Measurements from ENCODE around the gene SCIMP.
"Not testable (repeated sequence)": the region's sequence is repeated elsewhere in the genome, so short reads cannot be mapped to it uniquely, and the experiment has no call there.

Gene SCIMP

DNA sequence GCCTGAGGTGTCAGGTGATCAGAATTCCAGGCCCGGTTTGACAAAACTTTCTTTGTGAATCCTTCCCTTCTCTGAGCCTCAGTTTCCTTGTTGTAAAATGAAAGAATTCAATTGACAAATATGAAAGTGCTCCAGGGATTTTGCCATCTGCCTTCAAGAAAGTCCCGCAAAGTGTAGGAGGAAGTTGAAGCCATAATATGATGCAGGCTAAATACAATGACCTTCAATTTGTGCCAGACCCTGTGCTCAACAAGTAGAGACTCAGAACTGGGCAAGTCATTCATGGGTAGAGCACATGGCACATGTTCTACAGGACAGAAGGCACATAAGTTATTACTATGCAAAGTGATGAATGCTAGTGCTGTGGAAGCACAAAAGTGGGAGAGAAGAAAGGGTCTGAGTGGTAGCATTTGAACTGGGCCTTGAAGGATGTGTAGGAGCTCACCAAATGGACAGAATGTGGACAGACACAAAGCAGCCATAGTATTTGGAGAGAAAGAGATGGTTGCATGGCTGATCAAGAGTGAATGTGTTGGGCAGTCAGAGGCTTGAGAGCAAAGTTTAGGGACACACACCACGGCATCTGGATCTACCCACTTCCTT is 2.4 kb upstream of the SCIMP start:
- no peak for DNase-seq

DNA sequence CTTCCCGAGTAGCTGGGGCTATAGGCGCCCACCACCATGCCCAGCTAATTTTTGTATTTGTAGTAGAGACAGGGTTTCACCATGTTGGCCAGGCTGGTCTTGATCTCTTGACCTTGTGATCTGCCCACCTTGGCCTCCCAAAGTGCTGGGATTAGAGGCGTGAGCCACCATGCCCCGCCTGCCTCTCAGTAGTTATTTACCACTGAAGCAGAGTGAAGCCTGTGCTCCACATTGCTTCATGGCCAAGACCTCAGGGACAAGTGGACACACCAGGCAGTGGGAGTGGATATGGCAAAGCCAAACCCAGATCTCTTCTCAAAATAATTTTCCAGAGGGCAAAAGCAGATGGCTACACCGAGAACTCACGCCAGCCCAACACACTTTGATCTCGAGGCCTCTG is 1.2 kb downstream of the SCIMP start:
- not testable (repeated sequence) for DNase-seq

DNA sequence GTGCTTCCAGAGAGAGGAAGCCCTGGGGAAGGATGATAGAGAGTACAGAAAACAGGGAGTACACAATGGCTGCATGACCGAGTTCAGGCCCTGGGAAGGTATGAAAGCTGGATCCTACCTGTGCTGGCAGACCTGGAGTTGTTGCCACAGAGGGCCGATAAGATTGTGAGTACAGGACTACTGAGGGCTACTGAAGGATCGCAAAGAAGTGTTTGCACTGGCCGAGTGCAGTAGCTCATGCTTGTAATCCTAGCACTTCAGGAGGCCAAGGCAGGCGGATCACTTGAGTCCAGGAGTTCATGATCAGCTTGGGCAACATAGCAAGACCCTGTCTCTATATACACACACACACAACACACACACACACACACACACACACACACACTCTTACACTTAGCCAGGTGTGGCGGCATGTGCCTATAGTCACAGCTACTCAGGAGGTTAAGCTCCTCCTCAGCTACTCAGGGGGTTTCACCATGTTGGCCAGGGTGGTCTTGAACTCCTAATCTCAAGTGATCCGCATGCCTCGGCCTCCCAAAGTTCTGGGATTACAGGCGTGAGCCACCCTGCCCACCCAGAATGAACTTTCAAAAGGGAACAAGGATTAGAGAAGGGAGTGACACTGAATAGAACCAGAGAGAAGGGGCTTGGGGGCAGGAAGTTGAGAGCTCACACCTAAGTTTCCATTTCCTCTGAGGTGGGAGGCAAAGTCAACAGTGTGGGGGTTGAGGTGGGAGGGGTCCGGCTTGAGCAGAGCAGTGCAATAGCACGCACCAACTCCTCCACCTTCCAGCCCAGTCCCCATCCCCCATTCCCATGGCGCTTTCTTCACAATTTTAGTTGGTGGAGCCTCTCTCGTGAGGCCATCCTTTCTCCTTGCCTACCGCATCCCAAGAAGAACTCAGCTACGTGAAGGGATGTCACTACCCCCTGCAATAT is 7.5 kb downstream of the SCIMP start:
- no peak for DNase-seq

DNA sequence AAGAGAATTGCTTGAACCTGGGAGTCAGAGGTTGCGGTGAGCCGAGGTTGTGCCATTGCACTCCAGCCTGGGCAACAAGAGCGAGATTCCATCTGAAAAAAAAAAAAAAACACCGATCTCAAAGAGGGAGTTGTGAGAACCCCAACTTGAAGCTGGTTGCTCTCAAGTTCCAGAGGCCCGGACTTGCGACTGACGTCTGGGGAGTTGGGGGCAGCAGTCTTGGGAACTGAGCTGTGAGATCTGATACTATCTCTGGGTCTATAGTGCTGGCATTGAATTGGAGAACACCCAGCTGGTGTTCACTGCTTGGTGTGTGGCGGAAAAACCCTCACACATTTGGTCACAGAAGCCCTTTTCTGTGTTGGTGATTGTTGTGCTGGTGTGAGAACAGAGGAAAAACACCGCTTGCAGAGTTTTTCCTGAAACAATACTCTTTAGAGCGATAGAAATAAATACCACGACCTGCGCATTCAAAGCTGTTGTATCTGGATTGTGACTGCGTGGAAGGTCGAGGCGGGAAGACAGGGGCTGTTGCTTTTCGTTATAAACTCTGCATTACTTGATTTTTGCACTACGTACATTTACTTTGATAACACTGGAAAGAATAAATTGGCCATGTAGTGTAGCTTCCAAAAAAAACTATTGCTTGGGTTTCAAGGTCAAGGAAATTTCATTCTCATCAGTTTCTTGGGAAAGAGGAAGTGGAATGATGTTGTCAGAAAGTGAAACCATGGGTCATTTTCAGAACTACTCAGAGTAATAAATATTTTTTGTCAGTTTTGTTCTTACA is 8.8 kb downstream of the SCIMP start:
- DNase-seq, result no peak

DNA sequence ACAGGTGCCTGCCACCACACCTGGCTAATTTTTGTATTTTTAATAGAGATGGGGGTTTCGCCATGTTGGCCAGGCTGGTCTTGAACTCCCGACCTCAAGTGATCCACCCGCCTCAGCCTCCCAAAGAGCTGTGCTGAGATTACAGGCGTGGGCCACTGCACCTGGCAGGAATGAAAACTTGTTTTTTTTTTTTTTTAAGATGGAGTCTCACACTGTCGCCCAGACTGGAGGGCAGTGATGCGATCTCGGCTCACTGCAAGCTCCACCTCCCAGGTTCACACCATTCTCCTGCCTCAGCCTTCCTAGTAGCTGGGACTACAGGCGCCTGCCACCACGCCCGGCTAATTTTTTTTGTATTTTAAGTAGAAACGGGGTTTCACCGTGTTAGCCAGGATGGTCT is 12.7 kb downstream of the SCIMP start:
- not testable (repeated sequence) for DNase-seq

DNA sequence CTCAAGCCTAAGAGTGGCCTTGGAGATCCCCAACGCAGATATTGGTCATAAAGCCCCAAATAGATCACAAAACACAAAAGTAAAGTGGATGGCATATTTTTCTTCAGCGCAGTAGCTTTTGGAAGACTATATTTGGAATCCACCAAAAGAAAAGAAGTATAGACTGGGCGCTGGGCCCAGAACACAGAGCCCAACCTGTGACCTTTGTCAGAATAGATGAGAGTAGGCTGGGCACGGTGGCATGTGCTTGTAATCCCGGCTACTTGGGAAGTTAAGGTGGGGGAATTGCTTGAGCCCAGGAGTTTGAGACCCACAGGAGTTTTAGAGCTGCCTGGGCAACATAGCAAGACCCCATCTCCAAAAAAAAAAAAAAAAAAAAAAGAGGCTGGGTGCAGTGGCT is 14.6 kb downstream of the SCIMP start:
- no peak for DNase-seq

DNA sequence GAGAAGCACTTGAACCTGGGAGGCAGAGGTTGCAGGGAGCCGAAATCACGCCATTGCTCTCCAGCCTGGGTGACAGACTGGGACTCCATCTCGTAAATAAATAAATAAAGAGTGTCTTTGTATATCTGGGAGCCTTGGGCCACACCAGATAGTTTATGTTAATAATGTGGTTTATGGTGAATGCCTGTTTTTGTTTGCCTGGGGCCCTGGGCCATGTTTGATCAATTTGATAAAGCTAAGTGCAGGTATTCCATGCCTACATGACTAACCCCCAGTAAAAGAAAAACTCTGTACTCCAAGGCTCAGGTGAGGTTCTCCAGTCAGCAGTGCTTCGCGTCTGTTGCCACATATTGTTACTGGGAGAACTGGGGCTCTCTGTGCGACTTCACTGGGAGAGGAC is 15.1 kb downstream of the SCIMP start:
- DNase-seq, result no peak

DNA sequence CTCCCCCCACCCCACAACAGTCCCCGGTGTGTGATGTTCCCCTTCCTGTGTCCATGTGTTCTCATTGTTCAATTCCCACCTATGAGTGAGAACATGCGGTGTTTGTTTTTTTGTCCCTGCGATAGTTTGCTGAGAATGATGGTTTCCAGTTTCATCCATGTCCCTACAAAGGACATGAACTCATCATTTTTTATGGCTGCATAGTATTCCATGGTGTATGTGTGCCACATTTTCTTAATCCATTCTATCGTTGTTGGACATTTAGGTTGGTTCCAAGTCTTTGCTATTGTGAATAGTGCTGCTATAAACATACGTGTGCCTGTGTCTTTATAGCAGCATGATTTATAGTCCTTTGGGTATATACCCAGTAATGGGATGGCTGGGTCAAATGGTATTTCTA is 17.1 kb downstream of the SCIMP start:
- DNase-seq, result not testable (repeated sequence)

DNA sequence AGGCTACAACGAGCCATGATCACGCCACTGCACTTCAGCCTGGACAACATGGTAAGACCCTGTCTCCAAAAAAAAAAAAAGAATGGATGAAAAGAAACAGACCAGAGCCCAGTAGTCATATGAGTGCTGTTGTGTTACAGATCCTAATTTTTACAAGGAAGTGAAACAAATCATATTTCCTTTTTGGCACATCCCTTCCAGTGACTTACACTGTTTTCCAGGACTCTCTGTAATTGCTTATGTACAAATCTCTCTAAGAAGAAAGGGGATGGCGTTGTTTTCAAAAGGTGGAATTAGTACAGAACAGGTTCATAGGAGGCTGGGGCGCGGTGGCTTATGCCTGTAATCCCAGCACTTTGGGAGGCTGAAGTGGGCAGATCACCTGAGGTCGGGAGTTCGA is 23.2 kb downstream of the SCIMP start:
- no peak for DNase-seq

DNA sequence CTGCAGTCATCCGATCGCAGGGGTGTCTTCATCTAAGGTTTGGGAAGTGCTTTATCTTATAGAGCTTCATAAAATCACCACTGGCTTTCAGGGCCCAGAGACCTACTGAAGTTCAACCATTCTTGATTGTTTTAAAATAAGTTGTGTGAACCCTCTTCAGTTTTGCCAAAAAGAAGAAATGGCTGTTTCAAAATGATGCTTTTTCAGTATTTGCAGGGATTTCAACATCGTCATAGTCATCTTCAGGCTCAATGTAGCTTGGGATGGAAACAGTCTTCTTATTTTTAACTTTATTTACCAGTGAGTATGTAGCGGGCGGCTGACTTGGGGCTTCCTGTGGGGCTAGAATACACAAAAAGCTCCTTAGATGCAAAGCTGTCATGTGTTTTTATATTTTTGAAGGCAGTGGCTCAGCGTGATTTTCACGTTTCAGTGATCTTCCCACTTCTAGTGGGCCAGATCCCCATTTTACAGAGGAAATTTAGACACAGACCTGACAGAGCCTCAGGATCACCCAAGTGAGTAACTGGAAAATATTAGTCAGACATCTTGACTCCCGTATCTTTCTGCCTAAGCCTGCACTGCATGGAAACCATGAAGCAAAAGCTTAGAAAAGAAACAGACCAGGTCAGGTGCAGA is 23.9 kb downstream of the SCIMP start:
- DNase-seq, result no peak

DNA sequence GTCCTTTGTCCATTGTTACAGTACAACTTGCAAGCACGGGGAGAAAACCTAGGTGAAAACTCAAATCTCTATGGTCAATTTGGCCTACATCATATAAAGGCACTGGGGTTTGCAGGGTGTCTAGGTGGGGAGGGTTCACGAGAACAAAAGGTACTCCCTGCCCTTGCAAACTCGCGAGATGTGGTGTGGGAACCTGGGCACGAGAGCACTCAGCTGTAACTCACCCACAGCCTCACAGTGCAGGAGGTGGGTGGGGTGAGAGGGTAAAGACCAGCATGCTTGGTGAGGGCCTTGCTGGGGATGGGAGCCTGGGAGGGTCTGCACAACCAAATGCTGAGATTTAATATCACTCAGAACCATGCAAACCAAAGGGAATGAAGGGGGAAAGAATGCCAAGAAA is 24.6 kb downstream of the SCIMP start:
- no peak for DNase-seq

DNA sequence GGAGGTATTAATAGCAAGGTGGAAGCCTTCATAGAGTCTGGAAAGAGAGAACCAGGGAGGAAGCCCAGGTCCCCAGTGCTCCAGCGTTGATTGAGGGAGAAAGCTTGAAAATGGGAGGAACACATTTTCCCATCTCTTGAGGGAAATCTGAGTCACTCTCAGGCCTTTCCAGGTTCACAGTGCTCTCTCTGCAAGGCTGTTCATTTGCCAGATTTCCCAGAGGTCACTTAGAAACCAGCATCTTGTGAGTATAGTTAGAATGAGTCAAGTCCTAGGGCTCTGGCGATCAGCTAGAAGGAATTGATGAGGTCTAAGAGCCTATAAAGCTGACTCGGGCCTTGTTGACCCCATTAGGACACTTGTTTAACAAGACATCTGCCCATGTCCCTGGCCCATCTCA is 25.3 kb downstream of the SCIMP start:
- DNase-seq, result no peak

DNA sequence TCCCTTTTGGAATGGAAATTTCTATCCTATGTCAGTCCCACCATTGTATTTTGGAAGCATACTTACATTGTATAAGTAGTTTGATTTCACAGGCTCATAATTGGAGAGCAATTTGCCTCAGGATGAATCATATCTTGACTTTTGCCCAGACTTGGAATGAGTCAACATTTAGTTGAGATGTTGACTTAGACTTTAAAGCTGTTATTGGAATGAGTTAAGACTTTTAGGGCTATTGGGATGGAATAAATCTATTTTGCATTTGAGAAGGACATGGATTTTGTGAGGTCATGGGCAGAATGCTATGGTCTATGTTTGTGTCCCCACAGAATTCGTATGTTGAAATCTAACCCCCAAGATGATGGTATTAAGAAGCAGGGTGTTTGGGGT is 30.8 kb downstream of the SCIMP start:
- DNase-seq, result no peak

DNA sequence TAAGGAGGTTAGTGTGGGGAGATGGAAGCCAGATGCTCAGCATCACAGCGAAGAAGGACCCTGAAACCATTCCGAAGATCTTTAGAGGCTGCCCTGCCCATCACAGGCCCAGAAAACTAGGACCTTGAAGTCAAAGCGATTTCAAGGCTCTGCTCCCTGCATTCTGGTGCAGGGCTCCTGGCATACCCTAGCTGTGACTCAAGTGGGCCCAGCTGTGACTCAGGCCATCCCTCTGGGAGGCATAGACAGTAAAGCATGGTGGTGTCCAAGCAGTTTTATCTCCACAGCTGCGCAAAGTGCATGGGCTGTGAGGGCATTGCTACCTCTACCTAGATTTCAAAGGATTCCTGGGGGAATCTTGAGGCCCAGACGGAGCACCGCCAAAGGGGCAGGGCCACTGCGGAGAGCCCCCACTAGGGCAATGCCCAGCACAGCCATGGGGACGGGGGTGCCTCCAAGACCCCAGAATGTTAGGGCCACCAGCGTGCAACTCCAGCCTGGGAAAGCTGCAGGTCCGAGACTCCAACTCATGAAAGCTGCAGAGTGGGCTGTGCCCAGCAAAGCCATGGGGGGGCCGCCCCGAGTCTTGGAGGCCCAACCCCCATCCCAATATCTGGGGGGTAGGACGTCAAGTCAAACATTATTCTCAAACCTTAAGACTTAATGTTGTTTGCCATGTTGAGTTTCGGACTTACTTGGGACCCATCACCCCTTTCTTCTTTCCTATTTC is 31.3 kb downstream of the SCIMP start:
- DNase-seq, result no peak

DNA sequence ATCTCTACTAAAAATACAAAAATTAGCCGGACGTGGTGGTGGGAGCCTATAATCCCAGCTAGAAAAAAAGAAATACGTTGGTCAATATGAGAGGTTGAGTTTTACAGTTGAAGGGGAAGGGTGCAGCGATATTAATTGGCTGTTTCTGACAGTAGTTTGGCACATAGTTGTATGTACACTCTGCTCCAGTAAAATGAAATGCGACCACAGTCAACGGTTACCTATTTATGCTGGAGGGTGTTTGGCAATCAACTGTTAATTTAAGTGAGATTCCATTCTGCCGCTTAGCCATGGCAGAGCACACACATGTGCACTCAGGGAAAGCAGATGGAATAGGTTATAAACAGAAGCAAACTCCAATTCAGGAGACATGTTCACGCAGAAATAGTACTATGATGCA is 33.6 kb downstream of the SCIMP start:
- DNase-seq, result no peak

DNA sequence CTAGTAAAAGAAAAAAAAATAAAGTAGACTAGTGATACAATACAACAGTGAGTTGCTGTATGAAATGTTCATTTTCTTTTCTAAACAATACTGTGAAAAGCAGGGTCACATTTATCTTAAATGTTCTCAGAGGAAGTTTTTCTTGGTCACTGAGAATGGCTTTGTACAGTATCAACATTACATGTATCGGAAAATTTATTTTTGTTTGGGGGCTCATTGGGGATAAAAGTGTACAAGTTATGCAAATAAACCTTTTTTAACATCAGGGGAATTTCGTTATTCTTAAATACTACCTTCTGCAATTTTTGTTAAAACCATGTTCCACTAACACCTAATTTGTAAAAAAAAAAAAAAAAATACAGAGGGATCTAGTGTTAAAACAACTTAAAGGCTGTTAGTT is 34.3 kb downstream of the SCIMP start:
- DNase-seq, result no peak

DNA sequence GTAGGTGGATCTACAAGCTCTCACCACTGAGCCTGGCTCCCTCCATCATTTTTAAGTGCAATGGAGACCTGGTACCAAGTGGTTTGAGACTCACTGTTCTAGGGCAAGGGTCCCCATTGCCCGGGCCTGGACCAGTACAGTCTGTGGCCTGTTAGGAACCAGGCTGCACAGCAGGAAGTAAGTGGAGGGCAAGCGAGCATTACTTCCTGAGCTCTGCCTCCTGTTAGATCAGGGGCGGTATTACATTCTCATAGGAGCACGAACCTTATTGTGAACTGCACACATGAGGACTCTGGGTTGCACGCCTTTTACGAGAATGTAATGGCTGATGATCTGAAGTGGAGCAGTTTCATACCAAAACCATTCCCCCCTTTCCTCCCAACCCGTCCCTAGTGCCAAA is 36.2 kb downstream of the SCIMP start:
- no peak for DNase-seq

DNA sequence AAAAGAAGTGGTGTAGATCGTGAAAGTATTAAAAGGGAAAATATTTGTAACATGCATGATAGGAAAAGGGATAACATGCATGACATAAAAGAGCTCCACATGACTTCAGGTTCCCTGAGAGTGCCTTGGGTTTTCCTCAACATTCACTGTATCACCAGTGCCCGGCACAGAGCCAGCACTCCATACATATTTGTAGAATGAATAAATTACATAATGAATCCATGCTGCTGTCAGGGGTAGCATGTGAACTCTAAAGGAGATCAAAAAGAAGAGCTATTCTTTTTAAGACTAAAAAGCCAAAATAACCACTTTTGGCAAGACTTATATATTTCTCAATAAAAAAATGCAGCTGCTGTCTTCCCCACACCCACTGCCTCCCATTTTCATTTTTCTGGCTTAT is 40.3 kb downstream of the SCIMP start:
- DNase-seq, result no peak

DNA sequence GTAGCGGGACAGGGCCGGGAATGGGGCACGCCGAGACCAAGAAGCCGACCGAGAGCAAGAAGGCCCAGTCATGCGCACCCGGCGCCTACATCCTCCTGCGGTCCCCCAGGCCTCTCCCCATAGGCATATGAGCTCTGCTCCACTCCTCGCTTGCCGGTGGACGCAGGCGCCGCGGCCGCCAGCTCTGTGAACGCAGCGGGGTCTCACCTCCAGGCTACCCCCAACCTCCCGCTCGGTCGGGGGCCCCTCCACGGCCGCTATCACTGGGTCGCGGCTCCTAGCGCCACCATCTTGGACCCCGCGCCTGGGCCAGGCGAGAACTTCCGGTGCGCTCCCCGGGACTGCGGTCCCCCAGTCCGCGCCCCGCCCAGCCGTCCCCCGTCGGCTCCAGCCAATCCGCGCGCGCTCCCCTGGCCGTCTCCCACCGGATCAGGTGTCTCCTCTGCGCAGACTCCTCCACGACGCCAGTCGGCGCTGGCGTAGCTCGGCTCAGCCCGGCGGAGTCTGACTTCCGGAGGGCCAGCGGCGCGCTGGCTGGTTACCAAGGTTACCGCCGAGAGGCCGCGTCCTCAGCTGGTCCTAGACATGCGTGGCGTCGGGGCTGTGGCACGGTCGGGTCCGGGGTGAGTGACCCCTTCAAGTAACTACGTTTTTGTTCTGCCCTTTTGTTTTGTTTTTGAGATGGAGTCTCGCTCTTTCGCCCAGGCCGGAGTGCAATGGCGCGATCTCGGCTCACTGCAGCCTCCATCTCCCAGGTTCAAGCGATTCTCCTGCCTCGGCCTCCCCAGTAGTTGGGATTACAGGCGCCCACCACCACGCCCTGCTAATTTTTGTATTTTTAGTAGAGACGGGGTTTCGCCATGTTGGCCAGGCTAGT is 42.9 kb downstream of the SCIMP start, which contains the start of gene ZNF594:
ZNF594 (minus strand) TSS at position 328 of the 877 bp plus-strand sequence. CDS start 7,612 bp downstream, outside the sequence.
- peak; percentile 94 for DNase-seq

DNA sequence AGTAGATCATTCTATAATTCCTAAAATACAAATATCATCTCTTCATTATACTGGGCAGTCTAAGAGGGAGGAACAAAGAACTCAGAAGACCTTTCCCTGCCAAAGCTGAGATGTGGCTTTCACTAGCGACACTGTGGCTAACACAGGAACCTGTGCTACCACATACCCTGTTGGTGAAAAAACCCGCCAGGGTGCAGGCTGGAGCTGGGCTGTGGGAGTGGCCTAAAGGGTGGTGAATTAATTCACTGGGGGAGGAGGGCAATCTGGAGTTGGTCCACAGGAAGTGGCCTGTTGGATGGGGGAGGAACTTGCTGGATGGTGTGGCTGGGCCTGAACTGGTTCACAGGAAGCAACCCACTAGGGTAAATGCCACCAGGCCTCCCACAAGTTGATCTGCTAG is 50.4 kb downstream of the SCIMP start:
- DNase-seq, result no peak

DNA sequence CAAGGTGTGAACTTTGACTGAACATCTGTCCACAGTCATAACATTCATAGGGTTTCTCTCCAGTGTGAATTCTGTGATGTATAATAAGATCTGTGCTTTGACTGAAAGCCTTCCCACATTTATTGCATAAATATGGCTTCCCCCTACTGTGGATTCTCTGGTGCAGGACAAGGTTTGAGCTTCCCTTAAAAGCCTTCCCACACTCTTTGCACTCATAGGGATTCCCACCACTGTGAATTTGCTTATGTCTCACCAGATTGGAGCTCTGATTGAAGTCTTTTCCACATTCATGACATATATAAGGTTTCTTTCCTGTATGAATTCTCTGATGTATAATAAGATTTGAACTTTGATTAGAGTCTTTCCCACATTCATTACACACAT is 51.3 kb downstream of the SCIMP start:
- no peak for DNase-seq

Measured in DMS79 (cell line).